Anterior cingulate cortex (tissue), 58 donors: ENCODE results near the gene KLHDC7B.
A peak's percentile ranks its signal among the peaks of the same experiment; 100 is the strongest.

Source experiments
- DNase-seq, 58 donors: peaks; one replicate each; lab custom pipeline; 2025; lab: John Stamatoyannopoulos, UW

KLHDC7B gene

GRCh38 chr22:50583294-50583861, 37.7 kb downstream of the KLHDC7B start:
- no peak for DNase-seq

- DNase-seq = no peak
Observed at GRCh38 chr22:50584106-50585096, 38.7 kb downstream of the KLHDC7B start.

- DNase-seq = no peak
Observed at GRCh38 chr22:50585238-50585637, 39.5 kb downstream of the KLHDC7B start.

- DNase-seq = no peak
Observed at GRCh38 chr22:50585781-50586180, 40.1 kb downstream of the KLHDC7B start.

GRCh38 chr22:50586416-50586815, 40.7 kb downstream of the KLHDC7B start:
- DNase-seq = no peak

- no peak for DNase-seq
Observed at GRCh38 chr22:50587407-50587806, 41.7 kb downstream of the KLHDC7B start.

- DNase-seq = no peak
Observed at GRCh38 chr22:50595189-50595588, 49.5 kb downstream of the KLHDC7B start.

GRCh38 chr22:50597097-50597496, 51.4 kb downstream of the KLHDC7B start:
- DNase-seq = no peak

- DNase-seq = peak in 5 of 58 donors; percentile 13 to 36 (median 28)
Observed at GRCh38 chr22:50599816-50600455, 54.2 kb downstream of the KLHDC7B start.

- DNase-seq = peak in 7 of 58 donors; percentile 18 to 58 (median 38)
Observed at GRCh38 chr22:50600538-50600937, 54.8 kb downstream of the KLHDC7B start, which contains the start of gene MAPK8IP2. TSS of gene MAPK8IP2 (plus strand) at chr22:50600793. CDS start at chr22:50600819, 26 bp downstream.
